Neural progenitor cell (in vitro differentiated cells): ENCODE measurements around the gene SNX27.

Source experiments
- EZH2 ChIP-seq: fragments of 200-600 bp; sonication (generic); IDR thresholded peaks from 2 replicates; pipeline ENCODE4 v1.6.1; 2017; ENCODE audit warnings: antibody characterized with exemption, mild to moderate bottlenecking, moderate library complexity
- EZH2phosphoT487 ChIP-seq: fragments of 200-600 bp; sonication (generic); IDR thresholded peaks from 2 replicates; pipeline ENCODE4 v1.6.1; 2017; ENCODE audit warnings: antibody characterized with exemption
- TF ChIP-seq, protein P1 (sequence below): fragments of 200-600 bp; sonication (generic); IDR thresholded peaks from 2 replicates; pipeline ENCODE4 v1.5.1; 2017; ENCODE audit warnings: antibody characterized with exemption, mild to moderate bottlenecking

- TF ChIP-seq, protein P1, sequence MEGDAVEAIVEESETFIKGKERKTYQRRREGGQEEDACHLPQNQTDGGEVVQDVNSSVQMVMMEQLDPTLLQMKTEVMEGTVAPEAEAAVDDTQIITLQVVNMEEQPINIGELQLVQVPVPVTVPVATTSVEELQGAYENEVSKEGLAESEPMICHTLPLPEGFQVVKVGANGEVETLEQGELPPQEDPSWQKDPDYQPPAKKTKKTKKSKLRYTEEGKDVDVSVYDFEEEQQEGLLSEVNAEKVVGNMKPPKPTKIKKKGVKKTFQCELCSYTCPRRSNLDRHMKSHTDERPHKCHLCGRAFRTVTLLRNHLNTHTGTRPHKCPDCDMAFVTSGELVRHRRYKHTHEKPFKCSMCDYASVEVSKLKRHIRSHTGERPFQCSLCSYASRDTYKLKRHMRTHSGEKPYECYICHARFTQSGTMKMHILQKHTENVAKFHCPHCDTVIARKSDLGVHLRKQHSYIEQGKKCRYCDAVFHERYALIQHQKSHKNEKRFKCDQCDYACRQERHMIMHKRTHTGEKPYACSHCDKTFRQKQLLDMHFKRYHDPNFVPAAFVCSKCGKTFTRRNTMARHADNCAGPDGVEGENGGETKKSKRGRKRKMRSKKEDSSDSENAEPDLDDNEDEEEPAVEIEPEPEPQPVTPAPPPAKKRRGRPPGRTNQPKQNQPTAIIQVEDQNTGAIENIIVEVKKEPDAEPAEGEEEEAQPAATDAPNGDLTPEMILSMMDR, result peak; percentile 98
- TF ChIP-seq EZH2phosphoT487 (no peak), EZH2 (no peak)
Observed at GRCh38 chr1:151594143-151594625, 17.7 kb upstream of the SNX27 start.
